NOMO-1 treated with DMSO at 0.1 percent for 48 hours (cell line): ENCODE data around the gene KCNQ1.

ENCODE experiments used
- DNase-seq: peaks from one replicate; lab custom pipeline; 2025; ENCODE audit not compliant: unreplicated experiment; lab: John Stamatoyannopoulos, UW

KCNQ1 gene

DNA sequence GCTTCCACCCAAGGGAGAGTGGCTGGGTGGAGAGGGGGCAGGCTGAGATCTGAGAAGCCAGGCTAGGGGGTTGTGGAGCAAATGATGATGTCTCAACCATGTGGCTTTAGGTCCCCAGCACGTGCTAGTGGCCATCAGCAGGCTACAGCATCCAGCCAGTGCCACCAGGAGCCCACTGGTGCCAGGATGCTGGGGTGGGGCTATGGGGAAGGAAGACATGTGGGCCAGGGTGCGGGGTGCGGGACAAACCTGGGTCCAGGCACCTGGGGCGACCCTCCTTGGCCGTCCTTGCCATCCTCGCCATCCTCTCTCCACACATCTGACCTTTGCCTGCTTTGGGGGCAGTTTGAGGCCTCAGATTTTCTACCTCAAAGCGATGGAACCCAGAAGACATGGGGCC, 104.3 kb downstream of the KCNQ1 start:
- no peak for DNase-seq

DNA sequence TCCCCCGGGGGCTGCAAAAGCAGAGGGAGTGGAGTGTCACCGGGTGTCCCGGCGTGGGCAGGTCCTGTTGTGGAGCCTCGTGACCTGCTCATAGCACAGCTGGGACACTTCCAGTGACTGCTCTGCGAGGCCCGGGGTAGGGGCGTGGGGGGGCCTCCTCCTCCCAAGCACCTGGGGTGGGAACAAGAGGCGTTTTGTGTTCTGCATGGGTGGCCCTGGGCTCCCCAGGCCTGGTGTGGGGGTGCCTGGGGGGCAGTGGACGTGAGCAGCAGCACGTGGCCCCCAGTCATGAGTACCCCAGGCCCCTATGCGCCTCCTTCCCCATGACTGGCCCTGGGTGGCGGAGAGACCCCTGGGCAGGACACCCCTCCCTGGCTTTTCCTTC, 104.7 kb downstream of the KCNQ1 start:
- no peak for DNase-seq

DNA sequence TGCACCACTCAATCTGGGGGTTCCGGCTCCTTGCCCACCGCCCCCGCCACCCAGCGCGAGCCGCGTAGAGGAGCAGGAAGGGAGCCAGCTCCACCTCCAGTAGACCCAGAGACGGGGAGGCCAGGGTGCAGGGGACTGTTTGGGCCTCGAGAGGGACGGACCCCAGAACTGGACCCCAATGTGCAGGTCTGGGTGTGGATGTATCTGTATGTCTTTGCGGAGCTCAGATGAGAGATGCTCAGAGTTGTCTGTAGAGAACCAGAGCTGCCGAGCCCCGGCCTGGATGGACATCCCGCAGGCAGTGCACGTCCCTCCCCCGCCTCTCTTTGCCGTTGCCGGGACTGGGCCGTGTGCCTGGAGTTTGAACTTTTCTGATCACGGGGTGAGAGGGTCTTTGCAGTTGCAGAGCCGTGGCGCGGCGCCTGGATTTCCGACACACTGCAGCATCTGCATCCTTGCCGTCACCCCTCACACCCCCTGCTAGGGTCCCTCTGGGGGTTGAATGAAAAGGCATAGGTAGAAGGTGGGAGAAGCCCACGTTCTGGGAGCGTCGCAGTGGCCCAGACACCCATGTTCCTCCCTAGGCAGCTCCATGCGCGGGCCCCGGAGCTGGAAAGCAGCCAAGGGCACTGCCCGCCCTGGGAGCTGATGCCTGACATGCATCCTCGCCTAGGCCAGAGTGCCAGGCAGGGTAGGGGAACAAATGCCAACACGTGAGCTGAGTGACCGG, 105.2 kb downstream of the KCNQ1 start:
- no peak for DNase-seq

DNA sequence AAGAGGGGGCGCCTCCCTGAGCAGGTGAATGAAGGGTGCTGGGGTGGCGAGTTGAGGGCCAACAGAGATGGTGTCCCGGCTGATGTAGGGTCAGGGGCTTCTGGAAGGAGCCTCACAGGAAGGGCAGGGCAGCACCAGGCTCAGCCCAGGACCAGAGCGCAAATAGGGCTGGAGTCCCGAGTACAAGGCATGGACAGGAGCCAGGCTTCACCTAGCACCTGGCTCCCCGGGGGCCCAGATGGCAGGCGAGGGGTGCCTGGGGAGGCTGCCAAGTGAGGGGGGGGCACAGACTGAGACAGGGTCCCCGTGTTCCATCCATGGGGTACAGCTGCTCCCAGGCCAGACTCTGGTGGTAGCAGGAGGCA, 105.8 kb downstream of the KCNQ1 start:
- no peak for DNase-seq

DNA sequence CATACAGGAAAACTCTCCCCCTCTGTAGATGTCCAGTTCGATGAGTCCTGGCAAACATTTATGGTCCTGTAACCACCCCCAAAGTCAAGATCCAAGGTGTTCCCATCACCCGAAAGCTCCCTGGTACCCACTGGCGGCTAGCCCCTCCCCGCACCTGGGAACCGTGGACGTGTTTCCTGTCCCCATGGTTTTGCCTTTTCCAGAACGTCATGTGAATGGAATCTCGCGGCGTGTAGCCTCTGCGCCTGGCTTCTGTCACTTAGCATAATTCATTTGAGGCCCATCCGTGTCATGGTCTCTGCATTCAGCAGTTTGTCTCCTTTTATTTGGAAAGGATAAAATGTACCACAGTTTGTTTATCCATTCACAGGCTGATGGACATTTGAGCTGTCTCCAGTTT, 106.3 kb downstream of the KCNQ1 start:
- no peak for DNase-seq

DNA sequence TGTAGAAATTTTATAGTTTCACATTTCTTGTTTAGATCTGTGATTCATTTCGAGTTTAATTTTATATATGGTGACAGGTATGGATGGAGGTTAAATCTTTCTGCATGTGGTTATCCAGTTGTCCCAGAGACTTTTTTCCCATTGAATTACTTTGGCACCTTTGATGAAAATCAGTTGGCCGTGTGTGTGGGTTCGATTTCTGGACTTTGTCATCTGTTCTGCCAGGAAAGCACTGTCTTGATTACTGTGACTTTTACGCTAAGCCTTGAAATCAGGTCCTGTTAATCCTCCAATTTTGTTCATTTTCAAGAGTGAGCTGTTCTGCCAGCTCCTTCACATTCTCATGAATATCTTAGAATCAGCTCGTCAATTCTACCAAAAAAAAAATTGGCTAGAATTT, 107.4 kb downstream of the KCNQ1 start:
- no peak for DNase-seq

DNA sequence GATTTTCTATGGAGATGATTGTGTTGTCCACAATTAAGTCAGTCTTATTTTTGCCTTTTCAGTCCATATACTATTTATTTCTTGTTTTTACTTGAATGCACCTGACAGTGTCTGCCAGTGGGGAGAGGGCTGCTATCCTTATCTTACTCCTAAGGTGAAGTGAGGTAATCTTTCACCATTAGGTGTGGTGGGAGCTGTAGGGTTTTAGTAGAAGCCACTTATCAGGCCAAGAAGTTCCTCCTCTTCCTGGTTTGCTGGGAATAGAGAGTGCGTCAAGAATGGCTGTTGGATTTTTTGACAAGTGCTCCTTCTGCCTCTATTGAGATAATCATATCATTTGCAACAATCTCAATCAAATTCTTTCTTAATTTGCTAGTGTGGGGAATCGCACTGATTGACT, 108.4 kb downstream of the KCNQ1 start:
- DNase-seq, result no peak

DNA sequence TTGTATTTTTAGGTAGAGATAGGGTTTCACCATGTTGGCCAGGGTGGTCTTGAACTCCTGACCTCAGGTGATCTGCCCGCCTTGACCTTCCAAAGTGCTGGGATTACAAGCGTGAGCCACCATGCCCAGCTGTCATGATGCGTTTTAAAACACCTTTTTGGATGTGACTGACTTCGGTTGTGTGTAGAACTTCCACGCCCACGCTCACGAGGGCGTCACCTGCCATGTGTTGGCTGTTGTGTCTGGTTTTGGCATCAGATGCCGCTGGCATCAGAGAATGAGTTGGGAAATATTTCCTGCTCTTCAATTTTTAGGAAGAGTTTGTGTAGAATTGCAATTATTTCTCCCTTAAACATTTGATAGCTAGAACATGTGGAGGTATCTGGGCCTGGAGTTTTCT, 109.1 kb downstream of the KCNQ1 start:
- DNase-seq, result no peak

DNA sequence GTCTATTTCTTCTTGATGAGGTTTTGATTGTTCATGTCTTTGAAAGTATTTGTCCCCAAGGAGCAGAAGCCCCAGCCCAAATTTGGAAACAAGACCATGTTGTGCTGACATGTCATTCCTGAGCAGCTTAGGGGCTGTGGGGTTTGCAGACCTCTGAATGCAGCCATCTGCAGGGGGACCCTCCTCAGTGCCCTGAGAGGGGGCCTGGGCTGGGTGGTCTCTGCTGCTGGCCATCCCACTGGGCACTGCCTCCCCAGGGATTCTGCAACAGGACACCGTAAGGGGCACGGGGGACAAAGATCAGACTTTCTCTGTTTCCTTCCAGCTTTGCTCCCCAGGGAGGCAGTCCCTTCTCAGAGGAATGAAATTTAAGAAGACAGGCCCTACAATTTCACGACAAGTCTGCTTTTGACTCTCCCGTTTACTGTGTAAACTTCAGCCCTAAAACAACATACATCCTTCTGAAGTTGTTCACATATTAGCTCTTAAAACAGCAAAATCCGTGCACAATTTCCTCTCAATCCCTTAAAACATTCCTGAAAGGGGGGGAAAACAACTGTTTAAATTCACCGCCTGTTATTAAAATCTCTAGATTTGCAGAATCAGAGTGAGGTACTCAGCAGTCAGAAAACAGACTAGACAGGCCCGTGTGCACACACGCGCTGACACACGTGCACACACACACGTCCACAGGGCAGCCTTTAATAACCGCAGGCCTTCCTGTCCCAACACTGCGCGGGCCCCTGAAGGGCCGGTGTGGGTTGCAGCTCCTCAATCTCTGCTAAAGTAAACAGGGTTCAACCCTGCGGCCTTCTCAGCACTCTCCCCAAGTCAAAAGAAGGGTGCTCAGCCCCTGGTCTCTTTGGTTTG, 109.8 kb downstream of the KCNQ1 start:
- no peak for DNase-seq

DNA sequence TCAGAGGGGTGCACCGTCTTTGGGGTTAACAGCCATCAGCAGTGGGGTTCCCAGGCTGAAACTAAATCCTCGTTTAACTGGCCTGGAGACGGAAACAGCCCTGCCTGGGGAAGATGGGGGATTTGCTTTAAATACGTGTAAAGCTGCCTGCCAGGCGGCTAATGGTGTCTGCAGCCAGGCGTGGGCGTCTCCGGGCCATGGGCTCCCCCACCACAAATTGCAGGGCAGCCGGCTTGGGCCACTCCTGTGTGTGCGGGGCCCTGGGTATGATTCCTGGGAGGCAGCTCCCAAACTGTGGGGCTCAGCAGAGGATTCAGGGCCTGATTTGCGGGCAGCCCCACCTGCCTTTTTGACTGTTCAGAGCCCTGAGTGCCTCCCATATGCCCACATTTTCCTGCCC, 110.5 kb downstream of the KCNQ1 start:
- DNase-seq, result no peak

DNA sequence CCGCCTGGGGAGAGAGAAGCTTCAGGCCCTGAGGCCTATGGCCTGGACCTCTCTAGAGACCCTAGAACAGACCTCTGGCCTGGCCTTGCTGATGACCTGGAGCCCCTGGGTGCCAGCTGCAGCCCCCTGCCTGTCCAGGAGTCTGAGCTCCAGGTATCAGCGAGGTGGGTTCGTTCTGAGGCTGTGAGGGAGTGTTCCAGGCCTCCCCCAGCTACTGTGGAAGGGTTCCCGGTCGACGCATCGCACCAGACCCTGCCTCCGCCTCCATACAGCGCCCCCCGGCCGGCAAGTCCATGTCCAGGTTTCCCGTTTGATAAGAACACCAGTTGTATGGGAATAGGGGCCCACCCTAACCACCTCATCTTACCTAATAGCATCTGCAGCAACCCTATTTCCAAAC, 111.1 kb downstream of the KCNQ1 start:
- DNase-seq, result no peak

DNA sequence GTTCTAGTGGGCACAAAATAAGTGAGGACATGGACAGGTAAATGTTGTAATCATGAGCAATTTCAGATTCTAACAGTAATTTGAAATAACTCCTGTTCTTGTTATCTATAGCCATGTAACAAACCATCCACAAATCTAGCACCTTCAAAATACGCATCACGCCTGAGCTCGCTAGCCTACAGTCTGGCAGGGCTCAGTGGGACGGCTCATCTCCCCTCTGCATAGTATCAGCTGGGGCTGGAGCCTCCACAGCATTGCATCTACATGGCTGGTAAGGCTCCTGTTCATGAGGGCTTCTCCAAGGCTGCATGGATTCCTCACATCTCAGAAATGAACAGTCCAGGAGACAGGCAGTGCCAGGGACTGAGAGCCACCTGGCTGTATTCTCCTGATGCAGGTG, 112.6 kb downstream of the KCNQ1 start:
- DNase-seq, result no peak

DNA sequence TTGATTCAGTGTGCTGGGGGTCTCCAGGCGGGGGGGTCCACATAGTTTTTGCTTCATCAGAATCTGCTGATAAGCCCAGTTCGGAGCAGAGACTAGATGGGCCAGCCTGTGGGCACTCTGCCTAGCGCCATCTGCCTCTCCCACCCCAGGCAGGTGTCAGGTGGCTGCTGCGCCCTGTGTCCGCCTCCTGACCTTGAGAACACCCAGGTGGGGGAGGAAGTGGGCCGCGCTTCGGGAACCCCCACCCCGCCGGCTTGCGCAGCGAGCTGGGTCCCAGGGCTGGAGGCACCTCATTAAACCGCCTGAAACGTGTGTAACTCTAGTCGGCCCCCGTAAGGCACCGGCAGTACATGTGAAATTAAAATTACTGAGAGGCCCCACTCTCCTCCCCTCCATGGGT, 113.6 kb downstream of the KCNQ1 start:
- DNase-seq, result no peak

DNA sequence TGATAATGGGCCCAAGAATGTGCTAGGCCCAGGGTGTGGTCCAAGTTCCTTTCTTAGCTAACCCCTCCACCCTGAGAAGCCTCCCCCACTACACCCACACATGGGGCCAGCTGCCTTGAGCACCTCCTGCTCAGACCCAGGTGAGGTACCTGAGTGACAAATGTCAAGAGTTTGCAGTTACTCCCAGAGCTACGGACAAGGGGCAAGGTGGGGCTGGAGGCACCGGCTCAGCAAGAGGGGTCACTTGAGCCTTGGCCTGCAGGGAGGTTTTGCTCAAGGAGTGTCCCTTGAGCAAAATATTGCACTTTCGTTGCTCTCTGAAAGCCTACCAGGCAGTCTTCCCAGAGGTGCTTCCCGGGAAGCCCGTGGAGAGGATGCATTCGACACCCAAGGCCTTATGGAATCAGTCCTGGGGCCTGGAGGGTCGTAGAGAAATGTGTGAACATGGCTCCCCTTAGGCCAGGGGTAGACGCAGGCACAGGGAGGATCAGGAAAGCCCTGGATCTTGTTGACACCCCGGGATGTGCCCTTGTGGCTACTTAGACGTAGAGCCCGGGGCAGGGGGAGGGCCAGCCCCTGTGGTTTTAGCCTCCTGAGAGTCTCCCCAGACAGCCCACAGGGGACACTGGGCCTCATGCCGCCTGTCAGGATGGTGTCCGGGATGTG, 114.2 kb downstream of the KCNQ1 start:
- DNase-seq, result no peak

DNA sequence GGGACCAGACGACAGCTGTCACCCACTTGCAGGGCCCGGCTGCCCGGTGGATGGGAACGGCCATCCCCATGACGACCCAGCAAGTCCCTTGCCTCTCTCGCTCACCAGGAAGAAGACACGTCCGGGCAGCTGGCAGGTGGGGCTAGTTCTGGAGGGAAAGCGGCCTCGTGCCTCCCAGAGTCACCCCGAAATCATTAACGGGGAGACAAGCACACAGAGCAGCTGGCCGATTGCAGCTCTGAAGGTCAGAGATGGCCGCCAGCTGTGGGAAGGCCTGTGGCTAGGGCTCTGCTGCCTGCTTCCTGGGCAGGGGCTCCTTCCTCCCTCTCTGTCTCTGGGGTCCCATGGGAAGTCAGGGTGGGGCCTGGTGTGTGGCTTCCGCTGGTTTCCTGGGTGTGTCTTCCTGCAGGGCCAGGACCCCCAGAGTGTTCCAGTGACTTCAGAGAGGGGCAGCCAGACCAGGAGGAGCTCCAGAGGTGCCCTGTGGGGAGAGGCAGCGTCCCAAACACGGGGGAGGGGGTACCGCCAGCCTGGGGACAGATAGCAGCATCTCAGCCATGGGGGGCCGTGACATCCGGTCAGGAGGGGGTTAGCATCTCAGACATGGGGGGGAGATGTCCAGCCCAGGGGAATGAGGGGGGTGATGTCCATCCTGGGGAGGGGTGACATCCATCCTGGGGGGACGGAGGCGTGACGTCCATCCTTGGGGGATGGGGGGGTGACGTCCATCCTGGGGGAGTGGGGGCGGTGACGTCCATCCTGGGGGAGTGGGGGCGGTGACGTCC, 114.9 kb downstream of the KCNQ1 start:
- no peak for DNase-seq

DNA sequence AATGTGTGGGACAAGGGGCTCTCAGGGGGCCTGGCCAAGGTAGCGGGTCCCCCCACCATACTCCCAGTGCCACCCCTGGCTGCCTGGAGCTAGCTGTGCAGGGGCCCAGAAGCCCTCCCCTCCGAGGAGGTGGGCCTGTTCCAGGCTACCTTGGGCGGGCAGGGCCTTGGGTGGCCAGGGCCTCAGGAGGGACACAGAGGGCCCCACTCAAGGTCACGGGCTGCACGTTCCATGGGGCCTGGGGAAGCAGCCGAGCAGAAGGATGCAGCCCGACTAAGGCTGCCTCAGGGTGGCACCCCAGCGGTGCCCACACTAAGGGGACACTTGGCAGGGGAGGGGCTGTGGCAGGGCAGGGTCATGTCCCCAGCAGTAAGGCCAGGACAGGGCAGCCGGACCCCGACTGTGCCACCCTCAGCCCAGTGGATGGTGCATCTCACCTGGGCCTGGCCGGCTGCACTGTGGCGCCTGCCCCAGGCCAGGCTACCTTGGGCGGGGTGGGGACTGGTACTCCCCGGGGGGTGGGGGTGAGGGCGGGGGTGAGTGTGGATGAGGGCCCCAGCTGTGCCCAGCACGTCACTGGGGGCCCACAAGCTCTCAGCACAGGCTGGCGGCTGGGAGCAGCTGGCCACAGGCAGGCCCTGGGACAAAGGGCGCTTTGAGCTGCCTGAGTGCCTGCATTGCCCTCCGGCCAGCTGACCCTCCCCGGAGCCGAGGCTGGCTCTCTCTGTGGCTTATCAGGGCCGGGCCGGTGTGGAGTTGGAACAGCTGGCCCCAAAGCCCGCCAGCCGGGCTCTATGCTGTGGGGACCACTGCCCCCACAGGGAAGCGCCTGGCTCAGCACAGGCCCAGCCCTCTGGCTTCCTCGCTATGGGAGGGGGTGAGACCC, 117.1 kb downstream of the KCNQ1 start:
- DNase-seq, result no peak

DNA sequence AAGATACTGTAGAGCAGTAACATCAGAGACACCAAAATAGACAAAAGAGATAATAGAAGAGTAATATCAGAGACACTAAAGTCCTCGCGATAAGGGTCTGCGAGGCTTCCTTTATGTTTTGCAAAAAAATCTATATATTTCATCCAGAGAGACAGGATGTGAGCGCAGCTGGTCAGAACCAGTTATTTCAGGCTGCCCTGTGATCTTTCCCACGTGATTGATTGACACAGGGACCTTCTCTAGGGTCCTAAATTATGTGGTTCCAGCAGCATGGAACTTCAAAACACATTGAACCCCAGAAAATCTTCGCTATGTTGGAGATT, 118.0 kb downstream of the KCNQ1 start:
- DNase-seq, result no peak

DNA sequence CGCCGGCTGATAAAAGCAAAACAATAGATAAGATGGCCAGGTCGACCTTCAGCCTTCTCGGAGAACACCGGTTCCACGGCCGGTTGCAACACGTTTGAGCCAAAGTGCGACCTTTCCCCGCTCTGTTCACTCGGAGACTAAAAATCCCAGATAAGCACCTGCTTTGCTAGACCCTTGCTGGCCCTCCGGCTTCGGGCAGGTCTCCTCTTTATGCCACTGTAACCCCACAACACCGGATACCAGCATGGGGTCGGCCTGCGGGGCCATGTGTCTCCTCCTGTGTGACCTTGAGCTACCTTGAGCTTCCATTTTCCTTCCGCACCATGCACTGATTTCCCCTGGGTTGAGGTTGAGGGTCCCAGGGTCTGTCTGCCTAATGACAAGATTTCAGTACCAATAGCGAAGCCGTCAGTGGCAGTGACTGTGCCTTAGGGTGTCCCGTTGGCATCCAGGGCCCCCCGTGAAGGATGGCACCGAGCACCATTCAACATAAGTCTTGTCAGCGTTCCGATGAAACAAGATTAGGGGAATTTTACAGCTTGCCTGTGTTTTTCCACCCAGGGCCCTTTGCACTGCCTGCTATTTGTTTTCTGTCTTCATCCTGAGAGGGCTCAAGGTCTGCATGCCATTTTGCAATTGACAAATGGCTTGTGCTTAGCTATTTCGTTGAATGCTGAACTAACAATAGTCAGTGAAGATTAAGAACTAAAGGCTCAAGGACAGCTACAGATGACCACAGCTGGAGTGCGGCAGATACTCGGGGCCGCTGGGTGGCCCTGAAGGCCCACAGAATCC, 118.6 kb downstream of the KCNQ1 start:
- DNase-seq, result no peak

DNA sequence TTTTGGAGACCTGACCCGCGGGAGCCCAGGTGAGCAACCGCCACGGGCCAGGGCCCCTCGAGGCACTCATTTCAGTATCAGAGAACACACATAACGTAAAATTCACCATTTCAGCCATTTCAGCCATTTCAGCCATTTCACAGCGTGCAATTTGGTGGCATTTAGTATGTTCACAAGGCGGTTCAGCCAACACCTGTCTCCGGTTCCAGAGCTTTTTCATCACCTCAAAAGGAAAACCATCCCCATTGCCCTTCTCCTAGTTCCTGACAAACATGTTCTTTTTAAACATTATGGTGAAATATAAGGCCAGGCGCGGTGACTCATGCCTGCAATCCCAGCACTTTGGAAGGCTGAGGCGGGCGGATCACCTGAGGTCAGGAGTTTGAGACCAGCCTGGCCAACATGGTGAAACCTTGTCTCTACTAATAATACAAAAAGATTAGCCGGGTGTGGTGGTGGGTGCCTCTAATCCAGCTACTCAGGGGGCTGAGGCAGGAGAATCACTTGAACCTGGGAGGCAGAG, 119.3 kb downstream of the KCNQ1 start:
- DNase-seq, result no peak
